SH-SY5Y (cell line): ENCODE measurements around the gene GRB10.

ENCODE experiments used
- GATA2 ChIP-seq: IDR thresholded peaks from 2 replicates; pipeline ENCODE4 v1.6.1; 2011; ENCODE audit warnings: mild to moderate bottlenecking, low read depth, low read length
- GATA3 ChIP-seq: IDR thresholded peaks from 2 replicates; pipeline ENCODE4 v1.6.1; 2011; ENCODE audit warnings: low read depth, mild to moderate bottlenecking, low read length, moderate library complexity

Gene GRB10

DNA sequence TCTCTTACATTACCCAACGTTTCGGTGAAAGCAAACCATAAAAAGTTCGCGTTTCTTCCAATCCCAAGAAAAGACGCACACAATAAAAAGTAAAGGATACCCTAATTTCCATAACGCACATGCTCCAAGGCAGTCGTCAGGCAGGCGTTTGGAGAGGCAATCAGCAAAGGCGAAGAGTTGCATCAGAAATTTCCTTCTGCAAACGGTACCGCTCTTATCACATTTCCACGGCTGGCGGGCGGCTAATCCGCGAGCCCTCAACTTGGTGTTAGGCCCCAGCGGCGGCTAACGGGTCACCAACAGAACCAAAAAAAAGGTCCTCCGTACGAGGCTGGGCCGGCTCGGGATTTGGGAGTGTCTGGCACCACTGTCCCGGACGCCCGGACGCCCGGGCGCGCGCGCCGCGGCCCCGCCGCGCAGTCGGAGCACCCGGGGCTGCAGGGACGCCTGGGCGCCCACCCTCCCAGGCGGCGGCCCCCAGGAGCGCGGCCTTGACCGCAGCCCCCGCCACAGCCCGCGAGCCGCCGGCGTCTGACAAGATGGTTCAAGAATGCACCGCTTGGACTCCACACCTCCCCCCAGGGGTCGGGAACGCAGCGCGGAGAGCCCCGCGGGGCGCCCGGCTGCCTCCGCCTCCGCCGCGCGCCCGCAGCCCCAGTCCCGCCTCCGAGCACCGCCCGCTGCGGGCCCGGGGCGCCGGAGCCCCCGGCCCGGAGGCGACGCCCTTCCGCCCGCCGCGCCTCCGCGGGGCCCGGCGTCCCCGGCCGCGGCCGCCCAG, 9.8 kb upstream of the GRB10 start:
- TF ChIP-seq GATA2 (no peak), GATA3 (no peak)

- TF ChIP-seq GATA2 = no peak
- no peak for TF ChIP-seq GATA3
Measured at GRCh38 chr7:50791938-50792341, 9.2 kb upstream of the GRB10 start.

DNA sequence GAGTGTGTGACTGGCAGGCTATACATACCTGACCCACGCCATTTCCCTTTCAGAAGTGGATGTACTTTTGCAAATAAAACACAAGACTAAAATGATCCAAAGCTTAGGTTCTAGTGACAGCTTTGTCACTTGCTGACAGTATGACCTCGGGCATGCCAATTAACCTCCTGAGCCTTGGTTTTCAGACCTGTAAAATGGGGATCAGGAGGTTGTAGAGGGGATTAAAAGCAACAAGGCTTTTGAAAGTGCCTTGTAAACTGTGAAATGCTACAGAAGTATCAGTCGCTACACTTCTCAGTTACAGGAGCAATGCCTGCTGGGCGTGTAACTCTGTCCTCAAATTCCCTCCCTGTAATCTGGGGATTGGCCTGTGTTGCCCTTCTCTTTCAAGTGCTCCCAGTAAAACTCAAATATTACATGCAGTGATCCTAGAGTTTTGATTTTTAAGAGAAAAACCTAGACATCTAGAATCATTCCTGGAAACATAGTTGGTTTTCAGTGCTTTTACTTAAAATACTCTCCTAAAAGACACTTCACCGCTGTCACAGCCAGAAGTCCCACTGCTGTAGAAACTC, 8.8 kb upstream of the GRB10 start:
- TF ChIP-seq GATA2 (no peak), GATA3 (no peak)

GRCh38 chr7:50790381-50790780, 7.7 kb upstream of the GRB10 start:
- TF ChIP-seq GATA3 (no peak), GATA2 (no peak)

DNA sequence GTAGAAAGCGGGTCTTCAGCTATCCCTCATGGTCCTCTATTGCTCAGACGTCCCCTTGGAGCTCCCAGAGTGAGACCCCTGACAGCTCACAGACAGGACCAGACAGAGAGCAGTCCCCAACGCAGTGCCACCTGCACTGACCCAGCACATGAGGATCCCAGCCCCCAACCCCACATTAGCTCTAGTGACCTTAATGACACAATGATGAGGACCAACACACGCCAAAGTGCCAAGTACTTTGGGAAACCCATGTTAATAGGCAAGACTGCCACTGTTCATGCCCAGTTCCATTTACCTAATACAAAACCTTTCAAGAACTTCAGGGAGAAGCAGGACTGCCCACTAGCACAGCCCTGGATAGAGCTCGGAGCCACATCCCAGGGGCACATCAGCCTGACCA, 5.7 kb upstream of the GRB10 start:
- no peak for TF ChIP-seq GATA2
- no peak for TF ChIP-seq GATA3

DNA sequence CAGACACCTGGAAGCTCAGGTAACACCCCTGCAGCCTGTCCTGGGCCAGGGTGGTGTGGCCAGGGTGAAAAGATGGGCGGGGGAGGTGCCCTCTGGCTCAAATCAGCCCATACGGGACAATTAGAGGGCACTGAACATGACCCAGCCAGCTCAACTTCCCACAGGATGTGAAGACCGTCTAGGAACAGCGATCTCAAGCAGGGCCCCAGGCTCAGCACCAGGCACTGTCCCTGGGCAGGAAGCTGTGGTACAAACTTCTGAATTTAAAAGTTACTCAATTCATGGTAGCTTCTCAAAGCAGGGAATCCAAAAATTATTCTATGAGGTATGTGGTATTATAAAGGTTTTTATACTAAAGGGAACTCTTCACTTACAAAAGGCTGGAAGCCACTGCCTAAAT, 5.1 kb upstream of the GRB10 start:
- no peak for TF ChIP-seq GATA2
- TF ChIP-seq GATA3 = no peak

DNA sequence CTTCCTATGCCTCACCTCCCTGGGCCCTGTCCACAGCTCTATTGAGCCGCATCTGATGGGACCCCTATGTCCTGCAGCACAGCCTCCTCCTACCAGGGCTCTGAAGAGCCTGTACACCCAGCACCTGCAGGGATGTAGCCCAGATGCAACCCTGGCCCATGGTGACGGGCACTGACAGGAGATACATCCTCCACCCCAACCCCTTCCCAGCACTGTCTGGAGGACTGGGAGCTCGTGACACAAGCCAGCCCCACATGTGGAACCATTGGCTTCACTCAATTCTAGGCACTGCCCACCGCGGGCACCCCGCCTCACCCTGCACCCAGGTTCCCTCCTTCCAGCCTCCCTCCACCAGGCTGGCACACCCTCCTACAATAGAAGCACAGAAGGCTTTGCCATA, 2.6 kb upstream of the GRB10 start:
- TF ChIP-seq GATA2 (no peak), GATA3 (no peak)

DNA sequence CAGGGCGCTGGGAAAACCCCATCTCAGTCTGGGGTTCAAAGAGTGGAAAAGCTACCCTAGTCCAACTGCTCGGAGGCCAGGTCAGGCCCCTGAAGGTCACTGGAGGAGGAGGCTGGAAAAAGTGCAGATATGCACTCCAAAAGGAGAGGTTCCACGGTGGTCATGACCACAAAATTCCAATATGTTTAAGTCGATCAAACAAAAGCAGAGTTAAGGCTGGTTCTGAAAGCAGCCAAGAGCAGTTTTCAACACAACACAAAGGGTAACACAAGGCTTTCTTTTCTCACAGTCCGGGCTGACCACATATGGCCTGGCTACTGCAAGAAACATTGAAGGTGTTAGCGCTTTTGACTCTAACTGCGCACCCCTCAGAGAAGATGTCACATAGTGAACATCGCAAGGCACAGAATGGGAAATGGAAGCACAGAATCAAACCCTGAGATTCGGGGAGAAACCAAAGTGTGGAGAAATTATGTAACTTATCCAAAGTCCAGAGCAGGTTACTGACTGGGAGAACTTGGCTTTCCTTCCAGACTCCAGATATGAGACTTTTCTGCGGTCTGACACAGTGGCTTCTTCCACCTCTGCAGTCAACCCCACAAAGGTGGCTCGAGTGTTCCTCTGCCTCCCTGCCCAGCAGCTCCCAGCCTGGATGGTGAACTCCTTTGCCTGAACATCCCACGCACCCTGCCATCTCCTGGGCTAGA, 1.3 kb upstream of the GRB10 start:
- TF ChIP-seq GATA2 (no peak), GATA3 (no peak)

- TF ChIP-seq GATA3 (no peak), GATA2 (no peak)
Measured at GRCh38 chr7:50783303-50783702, 607 bp upstream of the GRB10 start.

GRCh38 chr7:50781381-50782293, 1.1 kb downstream of the GRB10 start:
- TF ChIP-seq GATA3 = no peak
- TF ChIP-seq GATA2 = no peak

GRCh38 chr7:50780436-50780835, 2.3 kb downstream of the GRB10 start:
- TF ChIP-seq GATA2 (no peak), GATA3 (no peak)

GRCh38 chr7:50779427-50779826, 3.3 kb downstream of the GRB10 start:
- TF ChIP-seq GATA3 (no peak), GATA2 (no peak)

GRCh38 chr7:50778189-50778588, 4.5 kb downstream of the GRB10 start:
- TF ChIP-seq GATA2 (no peak), GATA3 (no peak)

GRCh38 chr7:50775836-50776235, 6.9 kb downstream of the GRB10 start:
- no peak for TF ChIP-seq GATA3
- TF ChIP-seq GATA2 = no peak
